HepG2 (cell line): Measurements from ENCODE around the gene GBA3. TPM values are rescaled to one million over a fixed set of nuclear protein-coding genes. Genes with fewer than 3 reads are reported as not detected.

Source experiments
- AGO1 ChIP-seq: fragments of 200-400 bp; formaldehyde crosslinking; IDR thresholded peaks from 2 replicates; pipeline ENCODE4 v1.6.1; 2017; ENCODE audit warnings: mild to moderate bottlenecking, low read depth, low read length, moderate library complexity; ENCODE audit not compliant: poor library complexity, severe bottlenecking
- NFYB ChIP-seq: sonication (generic); formaldehyde crosslinking; IDR thresholded peaks from 2 replicates; pipeline ENCODE4 v1.4.0; 2020; ENCODE audit warnings: missing genetic modification reagents
- NR2F6 ChIP-seq, 2 experiments: IDR thresholded peaks; 2 replicates each; pipeline ENCODE4 v1.6.1; 2016; ENCODE audit warnings: antibody characterized with exemption in 1 of 2, mild to moderate bottlenecking in 1 of 2
- SP5 ChIP-seq: IDR thresholded peaks from 2 replicates; pipeline ENCODE4 v1.6.1; 2016; ENCODE audit warnings: low read depth, borderline replicate concordance
- ZFP41 ChIP-seq: sonication (generic); formaldehyde crosslinking; IDR thresholded peaks from 2 replicates; pipeline ENCODE4 v1.4.0; 2020; ENCODE audit warnings: mild to moderate bottlenecking, missing genetic modification reagents, borderline replicate concordance
- ZFY ChIP-seq: sonication (generic); formaldehyde crosslinking; IDR thresholded peaks from 2 replicates; pipeline ENCODE4 v1.4.0; 2020; ENCODE audit warnings: missing genetic modification reagents
- ZNF180 ChIP-seq: sonication (generic); formaldehyde crosslinking; IDR thresholded peaks from 2 replicates; pipeline ENCODE4 v1.4.0; 2020; ENCODE audit warnings: low read depth, missing genetic modification reagents, borderline replicate concordance
- ZNF33A ChIP-seq: sonication (generic); formaldehyde crosslinking; IDR thresholded peaks from 2 replicates; pipeline ENCODE4 v1.5.1; 2020; ENCODE audit warnings: missing genetic modification reagents, mild to moderate bottlenecking, moderate library complexity, borderline replicate concordance
- ZNF510 ChIP-seq: sonication (generic); formaldehyde crosslinking; IDR thresholded peaks from 2 replicates; pipeline ENCODE4 v1.4.0; 2020; ENCODE audit warnings: low read depth, mild to moderate bottlenecking, missing genetic modification reagents
- ZNF724P ChIP-seq: sonication (generic); formaldehyde crosslinking; IDR thresholded peaks from 2 replicates; pipeline ENCODE4 v1.8.0; 2022; ENCODE audit warnings: missing genetic modification reagents, borderline replicate concordance
- polyA plus RNA-seq, 8 experiments: library from polyadenylated mRNA; depleted of rRNA in 3 of 8; stranded (reverse) in 7 of 8; unstranded in 1 of 8; fragments of >200 nt; fragmentation: Illumina TruSeq in 4 of 8; extraction: Trizol in 4 of 8; gene quantifications; 2 replicates each; pipeline versions ENCODE4 v1.2.1 to v1.2.3, GENCODE V29; 2011 to 2016; ENCODE audit warnings: low read depth in 4 of 8, missing spikeins in 1 of 8, mixed read lengths in 1 of 8; ENCODE audit not compliant: insufficient read depth in 1 of 8
- total RNA-seq, 5 experiments: library from RNA; depleted of rRNA; stranded (reverse); fragments of >200 nt; fragmentation: Illumina TruSeq; extraction: Trizol; gene quantifications; 2 replicates each; pipeline ENCODE4 v1.2.3, GENCODE V29; 2016; ENCODE audit warnings: low read depth in 1 of 5
- TF ChIP-seq, protein P1 (sequence below): sonication (generic); formaldehyde crosslinking; IDR thresholded peaks from 2 replicates; pipeline ENCODE4 v1.8.1; 2023; ENCODE audit warnings: mild to moderate bottlenecking, missing genetic modification reagents, borderline replicate concordance
- TF ChIP-seq, protein P2 (sequence below): IDR thresholded peaks from 2 replicates; pipeline ENCODE4 v1.6.1; 2016; ENCODE audit warnings: low read depth, control low read depth
- TF ChIP-seq, protein P3 (sequence below), 2 experiments: sonication (generic) in 1 of 2; formaldehyde crosslinking in 1 of 2; IDR thresholded peaks; 2 replicates each; pipeline versions ENCODE4 v1.6.1 to v1.9.0; 2014 to 2022; ENCODE audit warnings: antibody characterized with exemption in 1 of 2, borderline replicate concordance in 1 of 2, inconsistent platforms in 1 of 2, low read depth in 1 of 2, missing genetic modification reagents in 1 of 2

The GBA3 gene
- total and polyA plus RNA-seq, 2 of the 13 experiments (the other 11 are each of a cell fraction or from before 2014, with no cell fraction given): 0.18 TPM; not detected in 1

DNA sequence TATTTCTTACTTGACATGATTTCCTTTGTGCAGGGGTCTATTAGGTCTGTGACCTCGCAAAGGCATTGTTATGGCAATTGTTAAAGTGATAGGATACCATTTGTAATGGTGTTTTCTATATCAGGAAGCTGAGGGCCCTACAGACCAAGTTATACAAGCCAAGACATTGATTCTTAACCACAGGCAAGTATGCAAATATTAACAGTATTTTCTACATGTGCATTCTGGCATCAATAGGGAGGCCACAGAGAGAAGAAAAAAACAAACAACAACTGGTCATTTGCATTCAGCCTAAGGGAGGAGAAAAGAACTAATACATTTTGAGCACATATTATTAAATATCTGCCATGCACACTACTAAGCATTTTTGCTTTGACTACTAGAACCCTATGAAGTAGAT lies 28.5 kb downstream of the GBA3 start (continued):
- TF ChIP-seq, protein P1, sequence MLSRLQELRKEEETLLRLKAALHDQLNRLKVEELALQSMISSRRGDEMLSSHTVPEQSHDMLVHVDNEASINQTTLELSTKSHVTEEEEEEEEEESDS (CRISPR knock-in tag): no peak
- TF ChIP-seq ZNF510: no peak
- no peak for TF ChIP-seq NR2F6 (IDR thresholded peaks at IDR 0.05)
- TF ChIP-seq NR2F6 (CRISPR knock-in tag; IDR thresholded peaks at IDR 0.05): no peak
- TF ChIP-seq, protein P2, sequence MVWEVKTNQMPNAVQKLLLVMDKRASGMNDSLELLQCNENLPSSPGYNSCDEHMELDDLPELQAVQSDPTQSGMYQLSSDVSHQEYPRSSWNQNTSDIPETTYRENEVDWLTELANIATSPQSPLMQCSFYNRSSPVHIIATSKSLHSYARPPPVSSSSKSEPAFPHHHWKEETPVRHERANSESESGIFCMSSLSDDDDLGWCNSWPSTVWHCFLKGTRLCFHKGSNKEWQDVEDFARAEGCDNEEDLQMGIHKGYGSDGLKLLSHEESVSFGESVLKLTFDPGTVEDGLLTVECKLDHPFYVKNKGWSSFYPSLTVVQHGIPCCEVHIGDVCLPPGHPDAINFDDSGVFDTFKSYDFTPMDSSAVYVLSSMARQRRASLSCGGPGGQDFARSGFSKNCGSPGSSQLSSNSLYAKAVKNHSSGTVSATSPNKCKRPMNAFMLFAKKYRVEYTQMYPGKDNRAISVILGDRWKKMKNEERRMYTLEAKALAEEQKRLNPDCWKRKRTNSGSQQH (CRISPR knock-in tag): no peak
- no peak for TF ChIP-seq ZFP41 (CRISPR knock-in tag)
- no peak for TF ChIP-seq ZNF33A (CRISPR knock-in tag)
- no peak for TF ChIP-seq ZNF724P (CRISPR knock-in tag)
- no peak for TF ChIP-seq SP5
- no peak for TF ChIP-seq ZNF180 (CRISPR knock-in tag)
- TF ChIP-seq NFYB (CRISPR knock-in tag): no peak
- no peak for TF ChIP-seq AGO1
- no peak for TF ChIP-seq ZFY (CRISPR knock-in tag)
- TF ChIP-seq, protein P3, sequence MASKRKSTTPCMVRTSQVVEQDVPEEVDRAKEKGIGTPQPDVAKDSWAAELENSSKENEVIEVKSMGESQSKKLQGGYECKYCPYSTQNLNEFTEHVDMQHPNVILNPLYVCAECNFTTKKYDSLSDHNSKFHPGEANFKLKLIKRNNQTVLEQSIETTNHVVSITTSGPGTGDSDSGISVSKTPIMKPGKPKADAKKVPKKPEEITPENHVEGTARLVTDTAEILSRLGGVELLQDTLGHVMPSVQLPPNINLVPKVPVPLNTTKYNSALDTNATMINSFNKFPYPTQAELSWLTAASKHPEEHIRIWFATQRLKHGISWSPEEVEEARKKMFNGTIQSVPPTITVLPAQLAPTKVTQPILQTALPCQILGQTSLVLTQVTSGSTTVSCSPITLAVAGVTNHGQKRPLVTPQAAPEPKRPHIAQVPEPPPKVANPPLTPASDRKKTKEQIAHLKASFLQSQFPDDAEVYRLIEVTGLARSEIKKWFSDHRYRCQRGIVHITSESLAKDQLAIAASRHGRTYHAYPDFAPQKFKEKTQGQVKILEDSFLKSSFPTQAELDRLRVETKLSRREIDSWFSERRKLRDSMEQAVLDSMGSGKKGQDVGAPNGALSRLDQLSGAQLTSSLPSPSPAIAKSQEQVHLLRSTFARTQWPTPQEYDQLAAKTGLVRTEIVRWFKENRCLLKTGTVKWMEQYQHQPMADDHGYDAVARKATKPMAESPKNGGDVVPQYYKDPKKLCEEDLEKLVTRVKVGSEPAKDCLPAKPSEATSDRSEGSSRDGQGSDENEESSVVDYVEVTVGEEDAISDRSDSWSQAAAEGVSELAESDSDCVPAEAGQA (IDR thresholded peaks at IDR 0.05; ENCODE audit: low read depth): no peak
- TF ChIP-seq, protein P3 (CRISPR knock-in tag; IDR thresholded peaks at IDR 0.05; ENCODE audit: borderline replicate concordance): no peak
